GM21576 (cell line): ENCODE results near the gene IQCF5.
"Not testable (repeated sequence)": the region's sequence is repeated elsewhere in the genome, so short reads cannot be mapped to it uniquely, and the experiment has no call there.

Source experiments
- ATAC-seq: cut with Tn5 transposase; IDR thresholded peaks from one replicate; pipeline ENCODE4 v1.9.1; 2021; ENCODE audit warnings: mild to moderate bottlenecking, moderate library complexity; ENCODE audit not compliant: unreplicated experiment

Gene IQCF5

GRCh38 chr3:51875501-51875900 lies at the start of gene IQCF5:
Gene IQCF5, minus strand, starts transcription at chr3:51875601. Its CDS starts 70 bp downstream, at chr3:51875531.
- ATAC-seq = no peak

- ATAC-seq = no peak
Observed at GRCh38 chr3:51921081-51921578, 45.7 kb upstream of the IQCF5 start.

DNA sequence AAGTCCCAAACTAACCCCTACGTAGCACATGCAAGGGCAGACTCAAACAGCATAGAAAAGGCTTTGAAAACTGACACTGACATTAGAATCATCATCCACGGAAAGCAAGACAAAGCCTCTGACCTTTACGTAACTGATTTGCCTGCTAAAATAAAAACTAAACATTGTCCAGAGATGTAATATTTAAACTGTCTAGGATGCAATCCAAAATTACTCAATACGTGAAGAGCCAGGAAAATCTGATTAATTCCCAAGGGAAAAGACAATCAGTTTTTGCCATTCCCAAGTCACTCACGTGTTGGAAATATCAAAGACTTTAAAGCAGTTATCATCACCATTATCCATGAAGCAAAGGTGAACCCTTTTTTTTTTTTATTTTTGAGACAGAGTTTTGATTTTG lies 41.0 kb upstream of the IQCF5 start:
- no peak for ATAC-seq

GRCh38 chr3:51908026-51908425 lies 32.6 kb upstream of the IQCF5 start:
- ATAC-seq = no peak

- no peak for ATAC-seq
Observed at GRCh38 chr3:51904034-51904823, 28.8 kb upstream of the IQCF5 start.

DNA sequence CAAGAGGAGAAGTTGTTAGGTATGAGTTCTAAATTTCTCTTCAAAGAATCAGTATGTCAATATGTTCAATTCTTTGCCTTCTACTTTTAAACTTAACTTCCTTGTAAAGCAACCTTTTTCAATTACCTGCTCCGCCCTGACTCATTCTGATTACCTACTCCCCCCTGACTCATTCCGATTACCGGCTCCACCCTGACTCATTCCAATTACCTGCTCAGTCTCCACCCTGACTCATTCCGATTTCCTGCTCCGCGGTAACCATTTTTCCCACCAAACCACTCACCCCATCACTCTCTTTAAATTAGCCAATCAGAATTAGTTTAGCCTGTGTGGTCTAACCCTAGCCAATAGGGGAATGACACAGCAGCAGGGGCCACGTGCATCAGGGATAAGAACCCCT lies 27.0 kb upstream of the IQCF5 start:
- not testable (repeated sequence) for ATAC-seq

DNA sequence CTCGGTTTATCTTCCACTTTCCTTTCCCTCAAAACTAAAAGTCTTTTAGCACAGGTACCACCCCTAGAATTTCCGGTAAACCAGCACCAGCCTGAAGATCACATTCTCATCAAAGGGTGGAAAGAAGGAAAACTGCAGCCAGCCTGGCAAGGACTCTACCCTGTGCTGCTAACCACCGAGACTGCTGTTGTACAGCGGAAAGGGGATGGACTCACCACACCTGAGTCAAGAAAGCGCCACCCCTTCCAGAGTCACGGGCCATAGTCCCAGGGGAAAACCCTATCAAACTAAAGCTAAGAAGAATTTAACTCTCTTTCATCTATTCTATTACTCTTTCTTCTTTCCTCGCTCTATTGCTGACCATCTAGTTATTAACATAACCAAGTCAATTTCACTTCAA lies 24.6 kb upstream of the IQCF5 start:
- not testable (repeated sequence) for ATAC-seq

GRCh38 chr3:51897391-51897790 lies 22.0 kb upstream of the IQCF5 start:
- no peak for ATAC-seq

GRCh38 chr3:51896607-51897305 lies 21.4 kb upstream of the IQCF5 start:
- no peak for ATAC-seq

DNA sequence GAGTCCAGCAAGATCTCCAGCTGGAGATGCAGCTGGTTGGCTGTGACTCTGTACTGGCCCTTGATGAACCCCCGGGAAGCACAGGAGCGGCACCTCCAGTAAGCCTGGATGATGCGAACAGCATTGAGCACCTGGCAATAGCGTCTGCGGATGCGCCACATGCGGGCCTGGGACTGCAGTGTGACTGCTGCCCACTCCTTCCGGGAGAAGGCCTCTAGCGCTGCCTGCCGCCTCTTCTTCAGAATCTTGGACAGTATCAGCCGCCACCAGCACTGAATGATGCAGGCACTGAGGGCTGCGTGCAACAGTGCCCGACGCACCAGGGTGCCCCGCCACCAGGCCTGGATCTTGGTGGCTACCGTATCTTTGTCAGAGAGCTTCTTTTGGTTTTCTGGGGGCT lies 19.5 kb upstream of the IQCF5 start:
- ATAC-seq = no peak

DNA sequence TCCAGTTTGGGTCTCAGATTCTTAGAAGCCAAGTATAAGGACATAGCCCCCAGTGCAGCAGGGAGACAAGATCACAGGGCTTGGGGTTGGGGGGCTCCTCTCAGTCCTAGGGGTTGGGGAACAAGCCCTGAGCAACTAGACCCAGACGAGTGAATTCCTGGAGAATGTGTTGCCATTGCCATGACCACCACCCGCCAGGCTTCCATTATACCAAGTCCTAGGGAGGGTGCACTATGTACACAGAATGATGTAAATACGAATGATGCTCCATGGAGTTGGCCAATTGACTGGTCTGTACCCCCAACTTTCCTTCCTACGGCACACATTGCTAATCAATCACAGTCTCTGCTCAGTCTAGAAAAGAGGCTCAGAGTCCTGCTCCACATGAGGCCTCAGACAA lies 19.0 kb upstream of the IQCF5 start:
- ATAC-seq = no peak

DNA sequence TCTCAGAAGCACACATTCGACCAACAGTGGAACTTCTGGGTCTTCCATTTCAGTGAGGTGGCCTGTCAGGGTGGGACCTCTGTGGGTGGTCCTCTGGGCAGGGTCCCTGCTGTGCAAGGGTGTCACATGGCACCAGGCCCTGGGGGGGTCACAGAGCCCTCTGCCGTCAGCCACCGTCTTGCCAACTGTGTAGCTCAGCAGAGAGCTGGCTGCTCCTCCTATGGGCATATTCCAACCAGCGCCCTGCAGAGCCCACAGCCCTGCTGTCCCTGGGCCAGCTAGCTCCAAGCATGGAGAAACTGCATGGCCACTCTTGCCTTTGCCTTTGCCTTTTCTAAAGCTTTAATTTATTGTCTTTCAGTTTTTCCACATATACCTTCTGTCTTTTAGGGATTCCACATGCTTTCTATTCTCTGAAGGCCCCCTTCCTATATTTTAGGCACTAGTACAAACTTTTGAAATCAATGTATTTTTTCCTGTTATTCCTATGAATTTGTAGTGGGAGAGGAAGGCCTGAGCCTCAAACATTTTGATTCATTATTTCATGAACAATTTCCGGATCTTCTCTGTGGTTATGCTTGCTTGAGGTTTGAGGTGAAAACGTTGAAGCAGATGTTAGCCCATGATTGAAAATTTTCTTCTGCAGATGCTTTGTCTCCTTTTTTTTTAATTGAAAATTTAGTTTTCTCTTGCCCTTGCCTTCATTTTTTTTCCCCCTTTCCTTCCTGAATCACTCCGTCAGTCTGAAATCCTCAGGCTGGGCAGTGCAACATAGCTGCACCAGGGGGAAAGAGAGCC lies 16.0 kb upstream of the IQCF5 start:
- no peak for ATAC-seq

DNA sequence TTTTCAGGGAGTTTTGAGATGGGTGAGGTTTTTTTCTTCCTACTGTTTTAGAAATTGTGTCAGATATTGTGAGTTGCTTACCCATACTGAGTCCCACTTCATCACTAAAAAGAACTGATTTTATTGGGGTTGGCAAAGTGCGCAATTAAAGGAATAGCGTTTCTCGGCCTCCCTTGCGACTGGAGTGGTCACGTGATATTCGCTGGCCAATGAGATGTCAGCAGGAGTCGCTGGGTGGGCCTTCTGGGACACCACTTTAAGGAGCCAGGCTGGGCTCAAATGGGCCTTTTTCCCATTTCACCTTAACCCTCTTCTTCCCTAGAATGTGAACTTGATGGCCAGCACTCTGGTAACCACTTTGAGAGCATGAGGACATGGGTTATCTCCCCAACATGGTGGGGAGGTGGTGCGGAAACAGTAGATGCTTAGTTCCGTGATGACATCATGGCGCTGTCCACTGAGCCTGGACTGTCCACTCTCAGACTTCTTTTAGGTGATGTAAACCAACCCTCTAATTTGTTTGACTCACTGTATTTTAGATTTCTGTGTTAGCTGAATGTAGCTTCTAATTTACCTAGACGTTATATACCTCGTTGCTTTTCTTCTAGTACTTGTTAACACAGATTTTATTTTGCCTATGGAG lies 13.2 kb upstream of the IQCF5 start:
- ATAC-seq = no peak

DNA sequence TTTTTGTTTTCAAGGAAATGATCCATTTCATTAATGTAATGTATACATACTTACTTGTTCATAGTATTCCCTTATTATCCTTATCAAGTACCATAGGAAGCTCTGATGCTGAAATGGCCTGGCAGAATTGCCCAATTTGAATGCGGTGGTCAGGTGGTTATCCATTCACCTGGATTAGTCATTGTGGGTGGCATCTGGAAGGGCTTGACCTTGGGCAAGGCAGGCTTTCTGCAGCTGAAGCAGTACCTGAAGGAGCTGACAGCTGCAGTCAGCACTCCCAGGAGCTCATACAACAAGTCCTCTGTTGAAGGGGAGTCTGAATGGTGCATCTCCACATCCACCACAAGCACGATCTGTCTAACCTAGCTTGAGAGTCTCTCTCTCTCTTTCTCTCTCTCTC lies 12.2 kb upstream of the IQCF5 start:
- ATAC-seq = no peak

DNA sequence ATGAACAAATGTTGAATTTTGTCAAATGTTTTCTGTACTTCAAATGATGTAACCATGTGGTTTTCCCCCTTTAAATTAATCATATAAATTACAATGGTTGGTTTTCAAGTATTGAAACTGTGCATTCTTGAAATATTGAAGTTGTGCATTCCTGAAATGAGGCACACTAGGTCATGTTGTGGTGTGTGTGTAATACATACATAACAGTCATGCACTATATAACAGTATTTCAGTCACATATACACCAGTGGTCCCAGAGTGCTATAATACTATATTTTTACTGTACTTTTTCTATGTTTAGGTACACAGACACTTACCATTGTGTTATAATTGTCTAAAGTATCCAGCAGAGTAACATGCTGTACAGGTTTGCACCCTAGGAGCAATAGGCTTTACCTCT lies 11.0 kb upstream of the IQCF5 start:
- no peak for ATAC-seq

DNA sequence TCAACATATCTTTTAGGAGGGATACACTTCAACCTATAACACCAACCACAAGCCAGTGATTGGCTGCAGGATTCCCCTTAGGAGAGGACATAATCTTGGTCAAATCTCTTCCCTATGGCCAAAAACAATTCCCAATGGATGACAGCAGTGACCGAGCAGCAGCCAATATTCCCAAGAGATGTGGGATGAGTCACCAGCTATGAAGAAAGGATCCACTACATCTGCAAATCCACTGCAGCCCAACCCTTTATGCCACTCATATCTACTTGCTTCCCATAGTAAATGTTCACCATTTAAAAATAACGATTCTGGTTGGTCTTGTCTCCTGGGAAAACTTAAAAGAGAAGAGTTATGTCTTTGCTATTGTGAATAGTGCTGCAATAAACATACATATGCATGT lies 4.5 kb upstream of the IQCF5 start:
- no peak for ATAC-seq

GRCh38 chr3:51876186-51876585 lies 785 bp upstream of the IQCF5 start:
- no peak for ATAC-seq

DNA sequence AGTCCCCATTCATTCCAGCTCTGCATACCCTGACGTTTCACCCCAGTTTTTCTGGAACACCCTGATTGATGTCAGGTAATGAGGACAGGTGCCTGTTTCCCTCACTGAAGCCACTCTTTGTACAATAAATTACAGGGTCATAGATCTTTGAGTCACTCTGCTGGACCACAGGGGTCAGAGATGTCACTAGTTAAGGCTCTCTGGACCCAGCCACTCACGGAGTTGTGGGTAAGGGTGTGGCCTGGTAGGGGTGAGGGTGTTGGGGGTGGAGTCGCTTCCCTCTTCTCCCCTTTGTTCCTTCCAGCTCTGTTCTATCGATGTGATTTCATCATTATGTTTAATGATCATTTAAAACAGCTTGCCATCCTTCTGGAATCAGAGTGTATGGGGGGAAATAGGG lies 512 bp downstream of the IQCF5 start:
- no peak for ATAC-seq

- ATAC-seq = no peak
Observed at GRCh38 chr3:51874411-51874810, 990 bp downstream of the IQCF5 start.

GRCh38 chr3:51873876-51874275 lies 1.5 kb downstream of the IQCF5 start:
- no peak for ATAC-seq

DNA sequence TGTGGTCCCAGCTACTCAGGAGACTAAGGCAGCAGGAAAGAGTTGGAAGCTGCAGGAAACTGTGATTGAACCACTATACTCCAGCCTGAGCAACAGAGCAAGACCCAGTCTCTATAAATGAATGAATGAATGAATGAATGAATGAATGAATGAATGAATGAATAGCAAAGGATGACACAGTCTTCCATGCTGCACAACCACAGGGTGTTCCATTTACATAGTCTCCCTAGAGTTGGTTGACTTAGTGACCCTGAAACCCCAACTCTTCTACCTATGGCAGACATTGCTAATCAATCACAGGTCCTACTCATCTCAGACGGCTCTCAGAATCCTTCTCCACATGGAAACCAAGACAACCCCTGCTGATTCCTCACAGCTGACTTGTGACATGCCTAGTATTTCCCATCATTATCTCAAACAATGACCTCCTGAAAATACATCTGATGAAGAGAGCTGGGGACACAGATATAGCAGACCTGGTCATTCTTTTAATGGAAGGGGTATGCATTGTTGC lies 2.1 kb downstream of the IQCF5 start:
- no peak for ATAC-seq
